Measurements from ENCODE around the gene TNFRSF11A.

TNFRSF11A gene

GRCh38 chr18:62324917-62325805, at the start of gene TNFRSF11A:
TSS of gene TNFRSF11A (plus strand) at chr18:62325310. CDS start at chr18:62325353, 43 bp downstream.
- no peak for DNase-seq

DNA sequence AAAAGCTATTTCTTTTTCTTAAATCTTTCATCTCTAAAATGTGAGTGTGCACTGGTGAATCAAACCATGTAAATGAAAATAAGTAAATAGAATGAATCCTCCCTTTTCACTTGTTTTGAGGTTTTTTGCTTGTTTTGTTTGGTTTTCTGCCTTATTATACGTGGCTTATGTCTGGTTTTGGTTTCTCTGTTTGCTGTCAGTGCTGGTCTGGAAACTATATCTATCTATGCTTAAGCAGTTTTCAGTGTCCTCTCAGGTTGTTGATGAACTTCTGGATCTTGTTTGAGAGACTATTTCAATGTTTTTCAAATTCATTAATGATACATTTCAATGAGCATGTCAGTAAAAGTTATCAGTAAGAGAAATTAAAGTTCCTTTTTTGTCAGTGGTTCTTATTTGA, 48.1 kb upstream of the TNFRSF11A start:
- no peak for DNase-seq

DNA sequence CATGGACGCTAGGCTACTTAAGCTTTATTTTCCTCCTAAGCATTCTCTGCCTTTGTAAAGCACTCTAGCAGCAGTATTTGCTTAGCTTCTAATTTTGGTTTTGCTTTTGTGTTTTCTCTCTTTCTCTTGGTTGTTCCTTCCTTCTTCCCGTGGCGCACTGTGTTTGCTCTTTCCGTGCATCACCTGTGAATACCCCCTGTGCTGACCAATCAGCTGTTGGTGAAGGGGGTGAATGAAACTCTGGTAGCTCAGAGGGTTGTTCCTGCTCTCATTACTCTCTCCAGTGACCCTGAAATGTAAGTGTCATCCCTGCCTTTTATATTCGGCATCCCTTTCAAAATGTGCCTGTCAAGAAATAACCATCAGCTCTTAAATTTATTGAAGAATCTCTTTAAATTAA, 45.5 kb upstream of the TNFRSF11A start:
- DNase-seq, result no peak

DNA sequence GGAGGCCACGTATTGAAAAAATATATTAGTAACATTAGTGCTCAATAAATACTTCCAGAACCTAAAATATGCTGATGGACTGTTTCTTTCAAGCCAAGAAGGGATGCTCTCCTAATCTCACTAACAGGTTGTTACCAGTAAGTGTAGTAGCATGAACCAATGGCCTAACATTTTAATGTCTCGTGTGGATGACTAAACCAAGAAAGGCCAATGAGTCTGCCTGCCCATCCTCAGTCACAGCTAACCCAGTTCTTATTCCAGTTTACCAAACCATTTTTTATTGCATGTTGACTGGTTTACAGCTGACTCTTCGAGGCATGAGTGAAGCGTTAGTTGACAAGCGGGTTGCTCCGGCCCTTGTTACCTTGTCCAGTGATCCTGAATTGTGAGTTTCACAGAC, 45.1 kb upstream of the TNFRSF11A start:
- DNase-seq, result no peak

DNA sequence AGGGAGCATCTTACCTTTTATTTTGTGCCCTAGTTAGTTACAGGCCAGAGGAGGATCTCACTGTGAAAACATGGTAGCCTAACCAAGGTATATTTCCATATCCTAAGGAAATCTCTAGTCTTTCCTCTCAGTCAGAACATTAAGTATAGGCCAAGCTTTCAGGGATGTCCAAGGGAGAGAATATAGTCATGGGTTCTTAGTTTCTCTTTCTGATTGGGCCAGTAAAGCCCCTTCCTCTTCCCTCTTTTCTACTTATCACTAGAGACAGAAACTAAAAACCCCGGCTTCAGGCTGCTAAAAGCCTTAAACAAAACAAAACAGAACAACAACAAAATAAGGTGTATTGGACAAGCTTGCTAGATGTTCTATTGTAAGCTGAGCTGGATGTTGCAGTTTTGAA, 44.3 kb upstream of the TNFRSF11A start:
- no peak for DNase-seq

- peak; percentile 18 to 25 for DNase-seq
These were observed 43.4 kb upstream of the TNFRSF11A start for GRCh38 chr18:62281684-62282083.

GRCh38 chr18:62282188-62282629, 42.9 kb upstream of the TNFRSF11A start:
- DNase-seq, result no peak

DNA sequence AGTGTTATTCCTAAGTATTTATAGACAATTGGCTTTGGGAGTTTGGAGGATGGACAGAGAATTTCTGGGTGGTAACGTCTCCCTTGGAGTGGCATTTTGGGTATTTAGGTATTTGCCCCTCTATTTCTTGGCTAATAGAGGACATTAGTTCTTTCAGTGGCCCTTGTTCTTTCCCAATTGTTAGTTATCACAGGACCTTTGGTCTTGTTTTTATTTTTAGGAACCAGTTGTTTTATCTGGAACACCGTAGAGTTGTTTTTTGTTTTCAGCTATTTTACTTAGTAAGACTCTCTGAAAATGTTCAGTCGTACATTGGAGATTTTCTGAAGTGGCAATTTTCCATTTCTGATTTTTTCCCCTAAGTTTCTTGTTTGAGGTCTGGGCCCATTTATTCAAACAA, 40.5 kb upstream of the TNFRSF11A start:
- DNase-seq, result no peak

DNA sequence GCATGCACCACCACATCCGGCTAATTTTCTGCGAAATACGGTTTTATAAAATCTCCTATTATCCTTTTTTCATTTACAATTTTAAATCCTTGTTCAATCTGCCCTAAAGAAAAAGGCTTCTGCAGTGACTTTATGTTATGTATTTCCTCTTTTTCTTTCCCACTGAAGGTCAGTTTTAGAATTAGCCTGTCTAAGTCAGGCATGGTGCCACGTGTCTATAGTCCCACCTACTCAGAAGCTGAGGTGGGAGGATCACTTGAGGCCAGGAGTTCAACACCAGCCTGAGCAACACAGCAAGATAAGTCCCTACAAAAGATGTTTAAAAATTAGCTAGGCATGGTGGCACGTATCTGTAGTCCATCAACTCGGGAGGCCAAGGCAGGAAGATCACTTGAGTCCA, 39.8 kb upstream of the TNFRSF11A start:
- DNase-seq, result no peak

GRCh38 chr18:62287781-62288664, 37.1 kb upstream of the TNFRSF11A start:
- no peak for DNase-seq

- DNase-seq, result peak; percentile 87 to 90
These were observed 36.5 kb upstream of the TNFRSF11A start for GRCh38 chr18:62288665-62289008.

GRCh38 chr18:62289047-62289446, 36.1 kb upstream of the TNFRSF11A start:
- no peak for DNase-seq

- no peak for DNase-seq
These were observed 31.0 kb upstream of the TNFRSF11A start for GRCh38 chr18:62294073-62294472.

- DNase-seq, result no peak
These were observed 24.6 kb upstream of the TNFRSF11A start for GRCh38 chr18:62300359-62300963.

DNA sequence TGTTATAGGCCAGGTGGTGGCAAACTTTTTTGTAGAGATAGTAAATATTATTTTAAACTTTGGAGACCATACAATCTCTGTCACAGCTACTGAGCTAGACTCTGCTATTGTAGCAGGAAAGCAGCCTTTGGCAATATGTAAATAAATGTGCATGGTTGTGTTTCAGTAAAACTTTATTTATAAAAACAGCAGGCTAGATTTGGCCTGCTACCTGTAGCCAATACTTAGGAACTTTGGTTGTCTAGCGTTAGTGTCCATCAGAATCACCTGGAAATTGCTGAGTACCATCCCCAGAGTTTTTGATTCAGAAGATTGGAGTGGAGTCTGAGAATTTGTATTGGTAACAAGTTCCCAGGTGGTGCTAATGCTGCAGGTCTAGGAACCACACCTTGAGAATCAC, 23.8 kb upstream of the TNFRSF11A start:
- no peak for DNase-seq

- DNase-seq, result no peak
These were observed 12.3 kb upstream of the TNFRSF11A start for GRCh38 chr18:62312851-62313250.

DNA sequence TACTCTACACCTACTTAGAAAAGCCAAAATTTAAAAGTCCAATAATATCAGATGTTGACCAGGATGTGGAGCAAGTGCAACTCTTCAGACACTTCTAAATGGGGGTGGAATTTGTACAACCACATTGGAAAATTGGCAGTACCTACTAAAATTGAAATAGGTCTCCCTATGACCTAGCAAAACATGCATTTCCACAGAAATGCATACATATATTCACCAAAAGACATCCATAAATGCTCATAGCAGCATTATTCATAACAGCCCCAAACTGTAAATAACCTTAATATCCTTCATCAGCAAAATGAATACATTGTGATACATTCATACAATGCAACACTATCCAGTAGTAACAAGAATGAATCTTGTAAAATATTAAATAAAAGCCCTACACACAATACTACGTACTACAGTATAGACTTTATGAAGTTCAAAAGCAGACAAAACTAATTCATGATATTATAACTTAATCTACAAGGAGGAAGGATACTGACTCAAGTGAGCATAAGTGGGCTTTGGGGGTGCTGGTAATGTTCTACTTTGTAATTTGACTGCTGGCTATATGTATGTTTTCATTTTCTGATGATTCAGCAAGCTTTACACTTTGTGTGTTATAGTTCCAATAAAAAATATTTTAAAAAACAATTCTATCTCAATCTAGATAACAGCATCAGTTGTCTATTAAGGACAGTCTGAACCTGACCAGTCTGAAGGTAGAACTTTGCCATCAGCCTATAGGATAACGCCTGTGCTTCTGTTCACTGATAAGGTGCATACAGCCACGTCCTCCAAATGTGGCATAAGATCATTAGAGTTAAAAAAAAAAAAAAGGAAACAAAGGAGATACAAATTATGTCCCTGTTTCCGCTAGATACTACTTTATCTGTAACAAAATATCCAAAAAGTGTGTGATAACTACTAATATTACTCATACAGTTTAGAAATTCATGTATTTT, 6.6 kb upstream of the TNFRSF11A start:
- DNase-seq, result no peak

- DNase-seq, result no peak
These were observed 3.9 kb upstream of the TNFRSF11A start for GRCh38 chr18:62321201-62321600.

GRCh38 chr18:62323483-62324180, 1.5 kb upstream of the TNFRSF11A start:
- no peak for DNase-seq

- peak; percentile 21 to 64 for DNase-seq
These were observed 805 bp upstream of the TNFRSF11A start for GRCh38 chr18:62324181-62324828.
